CD14-positive monocyte (primary cell): ENCODE results near the gene TLCD1. TPM values are rescaled to one million over a fixed set of nuclear protein-coding genes. Genes with fewer than 3 reads are reported as not detected.
A peak's percentile ranks its signal among the peaks of the same experiment; 100 is the strongest.

ENCODE experiments used
- DNase-seq, 3 donors: peaks; one replicate each; pipeline ENCODE4 v3.0.0-alpha.2; 2011 to 2022
- H2AFZ ChIP-seq: 2 replicates; pipeline ENCODE4 v1.6.0; 2012; ENCODE audit warnings: mild to moderate bottlenecking, low read depth, low read length, inconsistent platforms; ENCODE audit not compliant: insufficient read depth, poor library complexity, severe bottlenecking
- H3K27ac ChIP-seq, 2 donors: 1 replicate in 1 of 2; 2 replicates in 1 of 2; pipeline ENCODE4 v1.5.1; 2012 to 2013; ENCODE audit warnings: low read length in 2 of 2, control low read depth in 1 of 2, inconsistent platforms in 1 of 2, low read depth in 1 of 2, mild to moderate bottlenecking in 1 of 2
- H3K27me3 ChIP-seq, 2 donors: one replicate each; pipeline versions ENCODE4 v1.6.0 to v1.6.1; 2011 to 2013; ENCODE audit warnings: low read length in 2 of 2; ENCODE audit not compliant: control insufficient read depth in 2 of 2, insufficient read depth in 2 of 2
- H3K36me3 ChIP-seq, 2 donors: replicated peaks in 1 of 2; 1 replicate in 1 of 2; 2 replicates in 1 of 2; pipeline versions ENCODE4 v1.5.1 to v1.6.1; 2012 to 2013; ENCODE audit warnings: low read length in 2 of 2, control low read depth in 1 of 2, inconsistent platforms in 1 of 2, mild to moderate bottlenecking in 1 of 2; ENCODE audit not compliant: insufficient read depth in 2 of 2, control insufficient read depth in 1 of 2
- H3K4me1 ChIP-seq, 2 donors: 1 replicate in 1 of 2; 2 replicates in 1 of 2; pipeline versions ENCODE4 v1.5.1 to v1.6.1; 2012 to 2013; ENCODE audit warnings: low read length in 2 of 2, control low read depth in 1 of 2, inconsistent platforms in 1 of 2, mild to moderate bottlenecking in 1 of 2, moderate library complexity in 1 of 2; ENCODE audit not compliant: insufficient read depth in 2 of 2, control insufficient read depth in 1 of 2
- H3K4me2 ChIP-seq: replicated peaks from 2 replicates; pipeline ENCODE3; 2012; ENCODE audit warnings: low read length, moderate library complexity, mild to moderate bottlenecking; ENCODE audit not compliant: poor library complexity, severe bottlenecking; ENCODE audit errors: extremely low read depth
- H3K4me3 ChIP-seq, 3 experiments: fragments of 200-600 bp in 1 of 3; sonication (generic) in 1 of 3; replicated peaks in 1 of 3; 1 replicate in 2 of 3; 2 replicates in 1 of 3; pipeline ENCODE4 v1.5.1; 2011 to 2013; ENCODE audit warnings: low read length in 3 of 3, mild to moderate bottlenecking in 3 of 3, control low read depth in 2 of 3, low read depth in 2 of 3, inconsistent platforms in 1 of 3, moderate library complexity in 1 of 3
- H3K79me2 ChIP-seq: 2 replicates; pipeline ENCODE4 v1.6.0; 2012; ENCODE audit warnings: mild to moderate bottlenecking, control low read depth, inconsistent platforms, low read length, moderate library complexity; ENCODE audit not compliant: insufficient read depth
- H3K9ac ChIP-seq: 2 replicates; pipeline ENCODE4 v1.6.0; 2017; ENCODE audit warnings: low read length, mild to moderate bottlenecking; ENCODE audit not compliant: insufficient read depth, poor library complexity, severe bottlenecking
- H3K9me3 ChIP-seq, 2 donors: replicated peaks in 1 of 2; 1 replicate in 1 of 2; 2 replicates in 1 of 2; pipeline versions ENCODE4 v1.5.1 to v1.6.1; 2012 to 2013; ENCODE audit warnings: low read length in 2 of 2, control low read depth in 1 of 2; ENCODE audit not compliant: control insufficient read depth in 1 of 2, insufficient read depth in 1 of 2
- H4K20me1 ChIP-seq: 2 replicates; pipeline ENCODE4 v1.6.0; 2012; ENCODE audit warnings: mild to moderate bottlenecking, low read length, control low read depth, moderate library complexity; ENCODE audit not compliant: insufficient read depth
- H3K27ac Mint-ChIP-seq, 7 donors: one replicate each; pipeline ENCODE4 v1.8.0; 2020; ENCODE audit warnings: mild to moderate bottlenecking in 7 of 7, mixed read lengths in 7 of 7, moderate library complexity in 6 of 7, inconsistent platforms in 2 of 7
- H3K27me3 Mint-ChIP-seq, 3 donors: one replicate each; pipeline ENCODE4 v1.8.0; 2021 to 2022; ENCODE audit warnings: low read depth in 3 of 3, mild to moderate bottlenecking in 3 of 3, mixed read lengths in 3 of 3, moderate library complexity in 3 of 3, inconsistent platforms in 1 of 3
- H3K36me3 Mint-ChIP-seq, 2 donors: one replicate each; pipeline ENCODE4 v1.8.0; 2020; ENCODE audit warnings: mixed read lengths in 2 of 2, inconsistent platforms in 1 of 2, mild to moderate bottlenecking in 1 of 2
- H3K4me1 Mint-ChIP-seq: one replicate; pipeline ENCODE4 v1.8.0; 2020; ENCODE audit warnings: mild to moderate bottlenecking, mixed read lengths
- H3K4me3 Mint-ChIP-seq, 2 donors: one replicate each; pipeline ENCODE4 v1.8.0; 2020; ENCODE audit warnings: mild to moderate bottlenecking in 2 of 2, mixed read lengths in 2 of 2, moderate library complexity in 1 of 2
- H3K9me3 Mint-ChIP-seq, 7 donors: one replicate each; pipeline ENCODE4 v1.8.0; 2020 to 2022; ENCODE audit warnings: mixed read lengths in 7 of 7, mild to moderate bottlenecking in 6 of 7, moderate library complexity in 6 of 7, inconsistent platforms in 2 of 7
- WGBS: methylation state at CpG from one replicate; pipeline ENCODE4 v1.1.5; 2013; ENCODE audit warnings: missing lambda C conversion rate; ENCODE audit not compliant: insufficient coverage; 5-methylcytosine and 5-hydroxymethylcytosine counted together
- intact Hi-C, 2 donors: fragments of 100-400 bp; cut with micrococcal nuclease; formaldehyde crosslinking; loops; one replicate each; pipeline versions ENCODE4 v1.15.0 to v1.15.1; 2023
- polyA plus RNA-seq, 3 donors: library from polyadenylated mRNA; depleted of rRNA in 1 of 3; unstranded in 2 of 3; stranded (reverse) in 1 of 3; fragments of 300-500 nt in 2 of 3; fragments of >200 nt in 1 of 3; fragmentation: Illumina TruSeq in 2 of 3; gene quantifications; 1 replicate in 2 of 3; 2 replicates in 1 of 3; pipeline ENCODE4 v1.2.3, GENCODE V29; 2012 to 2021
- TF ChIP-seq, protein P1 (sequence below): fragments of 200-600 bp; IDR thresholded peaks from one replicate; pipeline ENCODE4 v1.8.0; 2022; ENCODE audit warnings: antibody characterized with exemption, mild to moderate bottlenecking

TLCD1 gene
- polyA plus RNA-seq, 3 donors: 0.79 TPM; not detected in 2

DNA sequence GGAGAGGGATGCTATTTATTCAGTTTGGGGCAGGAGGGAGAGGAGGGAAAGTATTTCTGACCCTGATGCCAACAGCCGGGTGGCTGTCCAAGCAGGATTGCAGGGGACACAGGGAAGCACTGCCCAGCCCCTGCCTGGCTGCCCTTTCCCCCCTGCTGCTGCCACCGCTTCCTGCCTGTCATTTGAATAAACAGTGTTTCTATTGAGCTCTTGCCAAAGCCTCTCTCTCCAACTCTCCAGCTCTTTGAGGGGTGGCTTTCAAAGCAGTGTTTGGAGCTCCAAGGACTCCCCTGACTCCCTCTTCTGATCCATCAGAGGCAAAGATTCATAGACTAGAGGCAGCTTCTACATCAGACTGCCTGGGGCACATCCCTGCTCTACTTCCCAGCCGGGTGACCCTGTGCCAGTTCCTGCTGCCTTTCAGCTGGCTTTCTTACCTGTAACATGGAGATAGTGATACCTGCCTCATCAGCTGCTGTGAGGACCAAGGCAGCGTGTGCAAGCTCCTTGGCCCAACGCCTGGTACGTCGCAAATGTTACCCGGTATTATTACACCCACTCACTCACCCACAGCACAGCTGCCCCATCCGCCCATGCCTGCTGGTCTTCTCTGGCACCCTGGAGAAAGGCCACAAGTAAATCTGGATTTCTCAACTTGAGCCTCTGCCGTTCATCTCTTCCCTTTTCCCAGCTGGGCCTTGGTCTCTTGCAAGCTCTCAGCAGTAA, 23.8 kb downstream of the TLCD1 start:
- H4K20me1 ChIP-seq: peaks cover 19% of the 10 kb centered on the region
- no peak overlapping the region for H3K9ac ChIP-seq
- no peak overlapping the region for H3K4me2 ChIP-seq
- no peaks in the 10 kb centered on the region for H3K9me3 ChIP-seq
- H3K79me2 ChIP-seq: no peaks in the 10 kb centered on the region
- DNase-seq: no peak
- H3K4me3 ChIP-seq: no peak overlapping the region
- Mint-ChIP-seq H3K4me1 (peaks cover 1% of the 10 kb centered on the region), H3K27me3 (peaks cover 0 to 2% (median 2%) of the 10 kb centered on the region in 3 donors), H3K4me3 (no peak overlapping the region), H3K9me3 (no peaks in the 10 kb centered on the region), H3K36me3 (peaks cover 81 to 84% of the 10 kb centered on the region in 2 donors), H3K27ac (peak overlapping the region in 2 of 7 donors; percentile 6 to 35)
- no peak overlapping the region for H3K27ac ChIP-seq
- H3K36me3 ChIP-seq: peaks cover 73 to 86% of the 10 kb centered on the region in 2 donors
- intact Hi-C loops: no loop called here
- TF ChIP-seq, protein P1, sequence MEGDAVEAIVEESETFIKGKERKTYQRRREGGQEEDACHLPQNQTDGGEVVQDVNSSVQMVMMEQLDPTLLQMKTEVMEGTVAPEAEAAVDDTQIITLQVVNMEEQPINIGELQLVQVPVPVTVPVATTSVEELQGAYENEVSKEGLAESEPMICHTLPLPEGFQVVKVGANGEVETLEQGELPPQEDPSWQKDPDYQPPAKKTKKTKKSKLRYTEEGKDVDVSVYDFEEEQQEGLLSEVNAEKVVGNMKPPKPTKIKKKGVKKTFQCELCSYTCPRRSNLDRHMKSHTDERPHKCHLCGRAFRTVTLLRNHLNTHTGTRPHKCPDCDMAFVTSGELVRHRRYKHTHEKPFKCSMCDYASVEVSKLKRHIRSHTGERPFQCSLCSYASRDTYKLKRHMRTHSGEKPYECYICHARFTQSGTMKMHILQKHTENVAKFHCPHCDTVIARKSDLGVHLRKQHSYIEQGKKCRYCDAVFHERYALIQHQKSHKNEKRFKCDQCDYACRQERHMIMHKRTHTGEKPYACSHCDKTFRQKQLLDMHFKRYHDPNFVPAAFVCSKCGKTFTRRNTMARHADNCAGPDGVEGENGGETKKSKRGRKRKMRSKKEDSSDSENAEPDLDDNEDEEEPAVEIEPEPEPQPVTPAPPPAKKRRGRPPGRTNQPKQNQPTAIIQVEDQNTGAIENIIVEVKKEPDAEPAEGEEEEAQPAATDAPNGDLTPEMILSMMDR: no peak
- no peak overlapping the region for H2AFZ ChIP-seq
- no peaks in the 10 kb centered on the region for H3K4me1 ChIP-seq
- 90% methylated on average over 9 of the region's 10 CpGs for WGBS
- no peaks in the 10 kb centered on the region for H3K27me3 ChIP-seq

DNA sequence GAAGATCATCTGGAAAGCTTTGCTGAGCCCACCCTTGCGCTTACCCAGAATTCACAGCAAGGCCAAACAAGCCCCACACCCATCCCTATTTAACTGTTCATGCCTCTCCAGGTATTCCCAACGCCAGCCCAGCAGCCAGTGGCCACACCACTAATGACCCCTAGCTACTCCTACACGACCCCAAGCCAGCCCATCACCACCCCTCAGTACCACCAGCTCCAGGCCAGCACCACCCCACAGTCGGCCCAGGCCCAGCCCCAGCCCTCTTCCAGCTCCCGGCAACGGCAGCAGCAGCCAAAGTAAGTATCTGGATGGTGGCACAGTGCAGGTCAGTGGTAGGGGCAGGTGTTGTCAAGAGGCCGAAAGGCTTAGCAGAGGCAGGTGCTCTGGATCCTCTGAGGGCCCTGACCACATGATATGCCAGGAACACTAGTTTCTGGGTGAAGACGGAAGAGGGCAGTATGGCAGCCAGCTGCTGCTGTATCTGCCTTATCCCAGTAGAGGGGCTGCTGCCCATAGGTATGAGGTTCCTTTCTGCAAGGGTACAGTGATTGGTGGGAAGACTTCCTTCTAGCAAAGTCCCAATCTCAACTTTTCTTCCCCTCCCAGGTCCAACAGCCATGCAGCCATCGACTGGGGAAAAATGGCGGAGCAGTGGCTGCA, 25.1 kb downstream of the TLCD1 start:
- Histone ChIP-seq H3K27me3 (no peaks in the 10 kb centered on the region), H2AFZ (no peak overlapping the region), H3K4me3 (no peak overlapping the region), H3K79me2 (no peaks in the 10 kb centered on the region), H3K27ac (no peak overlapping the region), H3K9me3 (no peaks in the 10 kb centered on the region), H4K20me1 (peaks cover 22% of the 10 kb centered on the region), H3K36me3 (peaks cover 86 to 97% of the 10 kb centered on the region in 2 donors), H3K9ac (no peak overlapping the region), H3K4me1 (no peaks in the 10 kb centered on the region), H3K4me2 (no peak overlapping the region)
- Mint-ChIP-seq H3K4me3 (no peak overlapping the region), H3K4me1 (no peaks in the 10 kb centered on the region), H3K27ac (peak overlapping the region in 3 of 7 donors; percentile 26 to 69 (median 37)), H3K9me3 (no peaks in the 10 kb centered on the region), H3K36me3 (peaks cover 89 to 96% of the 10 kb centered on the region in 2 donors), H3K27me3 (peaks cover 0 to 2% (median 2%) of the 10 kb centered on the region in 3 donors)
- WGBS: 99% methylated on average over 9 of the region's 10 CpGs
- intact Hi-C loops: no loop called here
- DNase-seq: no peak
- TF ChIP-seq, protein P1: no peak
